Measurements from ENCODE around the gene C16orf89.

Gene C16orf89

DNA sequence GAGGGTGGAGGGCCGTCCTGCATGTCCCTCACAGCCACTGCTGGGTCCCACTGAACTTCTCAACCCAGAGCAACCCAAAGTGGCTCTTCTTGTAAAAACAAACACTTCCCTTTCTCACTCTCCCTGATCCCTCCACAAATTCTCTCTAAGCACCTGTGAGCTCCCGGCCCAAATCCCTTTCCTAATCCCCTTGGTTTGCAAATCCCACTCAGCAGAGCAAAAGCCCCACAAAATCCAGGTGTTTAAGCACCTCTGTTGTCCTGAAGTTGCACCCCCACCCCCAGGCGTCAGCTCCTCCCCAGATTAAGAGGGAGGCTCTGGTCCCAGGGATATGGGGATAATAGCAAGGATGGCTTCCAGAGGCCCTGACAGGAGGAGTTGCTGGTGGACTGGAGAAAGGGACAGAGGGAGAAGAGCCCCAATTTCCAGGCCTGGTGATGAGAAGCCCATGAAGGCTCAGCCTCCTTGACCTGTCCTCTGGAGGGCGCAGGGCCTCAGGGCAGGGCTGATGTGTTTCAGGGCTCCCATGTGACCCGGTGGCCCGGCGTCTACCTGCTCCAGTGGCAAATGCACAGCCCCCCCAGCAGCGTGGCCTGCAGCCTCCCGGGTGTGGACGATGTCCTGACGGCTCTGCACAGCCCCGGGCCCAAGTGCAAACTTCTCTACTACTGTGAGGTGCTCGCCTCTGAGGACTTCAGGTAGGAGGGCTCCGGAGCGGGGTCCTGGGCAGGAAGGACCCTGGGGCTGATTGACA is 55.0 kb downstream of the C16orf89 start:
- H3K4me3 ChIP-seq (replicated peaks in 1 of 2; ENCODE audit: low read depth in 2 of 2, low read length in 2 of 2): no peak overlapping the region
- TF ChIP-seq, protein P1, sequence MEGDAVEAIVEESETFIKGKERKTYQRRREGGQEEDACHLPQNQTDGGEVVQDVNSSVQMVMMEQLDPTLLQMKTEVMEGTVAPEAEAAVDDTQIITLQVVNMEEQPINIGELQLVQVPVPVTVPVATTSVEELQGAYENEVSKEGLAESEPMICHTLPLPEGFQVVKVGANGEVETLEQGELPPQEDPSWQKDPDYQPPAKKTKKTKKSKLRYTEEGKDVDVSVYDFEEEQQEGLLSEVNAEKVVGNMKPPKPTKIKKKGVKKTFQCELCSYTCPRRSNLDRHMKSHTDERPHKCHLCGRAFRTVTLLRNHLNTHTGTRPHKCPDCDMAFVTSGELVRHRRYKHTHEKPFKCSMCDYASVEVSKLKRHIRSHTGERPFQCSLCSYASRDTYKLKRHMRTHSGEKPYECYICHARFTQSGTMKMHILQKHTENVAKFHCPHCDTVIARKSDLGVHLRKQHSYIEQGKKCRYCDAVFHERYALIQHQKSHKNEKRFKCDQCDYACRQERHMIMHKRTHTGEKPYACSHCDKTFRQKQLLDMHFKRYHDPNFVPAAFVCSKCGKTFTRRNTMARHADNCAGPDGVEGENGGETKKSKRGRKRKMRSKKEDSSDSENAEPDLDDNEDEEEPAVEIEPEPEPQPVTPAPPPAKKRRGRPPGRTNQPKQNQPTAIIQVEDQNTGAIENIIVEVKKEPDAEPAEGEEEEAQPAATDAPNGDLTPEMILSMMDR (IDR thresholded peaks at IDR 0.05; ENCODE audit: low read depth, low read length): no peak
- no peak for DNase-seq (ENCODE audit: low read depth in 2 of 2)

DNA sequence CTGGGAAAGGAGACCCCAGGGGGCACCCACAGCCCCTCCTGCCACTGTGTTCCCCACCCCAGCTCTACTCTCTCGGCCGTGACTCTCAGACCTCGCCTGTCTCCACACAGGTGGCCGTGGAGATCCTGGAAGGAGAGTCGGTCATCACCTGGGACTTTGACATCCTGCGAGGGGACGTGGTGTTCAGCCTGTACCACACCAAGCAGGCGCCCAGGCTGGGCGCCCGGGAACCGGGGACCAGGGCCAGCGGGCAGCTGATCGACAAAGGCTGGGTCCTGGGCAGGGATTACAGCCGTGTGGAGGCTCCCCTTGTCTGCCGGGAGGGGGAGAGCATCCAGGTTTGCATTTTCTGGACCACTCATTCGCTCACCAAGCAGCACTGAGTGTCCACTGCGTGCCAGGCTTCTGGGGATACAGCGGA is 57.4 kb downstream of the C16orf89 start:
- no peak overlapping the region for H3K4me3 ChIP-seq (replicated peaks in 1 of 2; ENCODE audit: low read depth in 2 of 2, low read length in 2 of 2)
- TF ChIP-seq, protein P1 (IDR thresholded peaks at IDR 0.05; ENCODE audit: low read depth, low read length): no peak
- no peak for DNase-seq (ENCODE audit: low read depth in 2 of 2)

DNA sequence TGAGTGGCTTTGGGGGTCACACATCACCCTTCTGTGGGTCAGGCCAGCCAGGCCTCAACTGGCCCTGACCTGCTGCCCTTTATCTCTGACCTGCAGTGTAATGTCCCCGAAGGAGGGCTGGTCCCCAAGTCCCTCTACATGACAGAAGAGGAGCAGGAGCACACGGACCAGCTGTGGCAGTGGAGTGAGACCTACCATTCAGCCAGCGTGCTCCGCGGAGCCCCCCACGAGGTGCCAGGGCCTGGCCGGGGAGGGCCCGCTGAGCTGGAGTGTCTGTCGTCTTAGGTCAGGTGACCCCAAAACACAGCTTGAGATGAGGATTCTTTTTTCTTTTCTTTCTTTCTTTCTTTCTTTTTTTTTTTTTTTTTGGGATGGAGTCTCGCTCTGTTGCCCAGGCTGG is 58.5 kb downstream of the C16orf89 start:
- DNase-seq (ENCODE audit: low read depth in 2 of 2): no peak
- TF ChIP-seq, protein P1 (IDR thresholded peaks at IDR 0.05; ENCODE audit: low read depth, low read length): no peak
- H3K4me3 ChIP-seq (replicated peaks in 1 of 2; ENCODE audit: low read depth in 2 of 2, low read length in 2 of 2): no peak overlapping the region

DNA sequence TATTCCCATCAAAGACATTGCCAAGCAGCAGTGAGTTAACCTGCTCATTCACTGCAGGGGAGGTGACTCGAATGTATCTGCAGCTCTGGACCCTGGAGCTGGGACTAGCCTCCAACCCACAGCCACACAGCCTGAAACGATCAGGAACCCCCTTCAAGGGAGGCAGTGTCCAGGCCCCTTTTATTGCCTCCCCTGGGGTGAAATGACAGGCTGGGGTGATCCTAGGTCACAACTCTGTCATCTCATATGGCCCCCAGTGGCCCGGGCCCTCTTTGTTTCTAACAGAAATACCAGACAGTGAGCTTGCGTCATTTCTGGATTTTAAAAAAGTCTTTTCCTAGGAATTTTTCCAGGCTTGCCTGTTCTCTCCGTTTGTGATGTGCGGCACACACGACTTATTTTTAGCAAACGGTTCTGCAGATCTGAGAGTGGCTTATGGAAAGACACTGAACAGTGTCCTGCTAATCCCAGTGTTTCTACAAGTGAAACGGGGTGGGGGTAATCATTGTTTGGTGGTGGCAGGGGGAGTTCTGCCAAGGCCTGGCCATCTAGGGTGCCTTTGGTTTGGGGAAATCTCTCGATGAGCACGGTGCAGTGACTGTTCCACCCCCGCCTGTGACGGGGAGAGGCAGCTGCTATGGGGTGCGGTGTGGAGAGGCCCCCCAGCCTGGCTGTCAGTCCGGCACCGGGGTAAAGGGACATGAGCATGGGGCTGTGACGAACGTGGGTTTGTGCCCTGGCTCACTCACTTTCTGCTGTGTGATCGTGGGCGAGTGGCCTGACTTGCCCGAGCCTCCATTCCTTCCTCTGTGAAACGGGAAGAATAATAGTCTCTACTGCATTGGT is 59.2 kb downstream of the C16orf89 start:
- TF ChIP-seq, protein P1 (IDR thresholded peaks at IDR 0.05; ENCODE audit: low read depth, low read length): no peak
- no peak for DNase-seq (ENCODE audit: low read depth in 2 of 2)
- no peak overlapping the region for H3K4me3 ChIP-seq (replicated peaks in 1 of 2; ENCODE audit: low read depth in 2 of 2, low read length in 2 of 2)

DNA sequence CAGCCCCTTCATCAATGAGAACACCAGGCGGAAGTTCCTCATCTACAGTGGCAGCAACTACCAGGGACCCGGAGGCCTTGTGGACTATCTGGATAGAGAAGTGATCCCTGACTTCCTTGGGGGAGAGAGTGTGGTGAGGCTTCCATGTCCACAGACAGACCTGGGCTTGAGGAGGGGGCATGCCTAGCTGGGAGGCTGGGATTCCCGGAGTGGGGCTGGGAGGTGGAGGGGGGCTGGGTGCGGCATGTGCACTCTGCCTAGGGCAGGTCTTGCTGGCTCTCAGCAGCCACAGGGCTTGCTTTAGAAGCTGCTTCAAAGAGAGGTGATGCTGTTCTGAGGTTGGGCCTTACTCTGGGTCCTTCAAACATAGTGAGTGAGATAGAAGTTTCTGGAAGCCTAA is 59.8 kb downstream of the C16orf89 start:
- TF ChIP-seq, protein P1 (IDR thresholded peaks at IDR 0.05; ENCODE audit: low read depth, low read length): no peak
- DNase-seq (ENCODE audit: low read depth in 2 of 2): no peak
- no peak overlapping the region for H3K4me3 ChIP-seq (replicated peaks in 1 of 2; ENCODE audit: low read depth in 2 of 2, low read length in 2 of 2)

DNA sequence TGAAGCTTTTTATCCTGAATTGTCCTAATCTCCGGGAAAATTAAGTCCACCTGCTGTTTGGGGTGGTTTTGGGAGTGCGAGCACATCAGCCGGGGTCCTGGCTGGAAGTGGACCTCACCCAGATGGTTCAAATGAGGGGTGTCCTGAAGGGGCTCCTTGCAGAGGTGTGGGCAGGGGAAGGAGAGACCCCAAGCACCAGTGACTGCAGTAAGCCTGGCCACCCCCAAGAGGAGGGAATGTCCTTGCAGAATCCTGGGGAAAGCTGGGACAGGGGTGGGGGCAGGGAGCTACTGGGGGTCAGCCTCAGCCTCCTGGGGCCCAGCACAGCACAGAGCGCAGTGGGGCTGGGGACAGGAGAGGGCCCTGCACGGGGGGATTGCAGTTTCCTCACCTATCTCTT is 61.4 kb downstream of the C16orf89 start:
- DNase-seq (ENCODE audit: low read depth in 2 of 2): no peak
- TF ChIP-seq, protein P1 (IDR thresholded peaks at IDR 0.05; ENCODE audit: low read depth, low read length): no peak
- no peak overlapping the region for H3K4me3 ChIP-seq (replicated peaks in 1 of 2; ENCODE audit: low read depth in 2 of 2, low read length in 2 of 2)

Data from cardiac fibroblast (primary cell).